GM19238 (cell line): ENCODE measurements around the gene ARIH1.

Experiments
- DNase-seq: peaks from one replicate; pipeline ENCODE4 v3.0.0; 2011; ENCODE audit warnings: low spot score; ENCODE audit not compliant: insufficient read length

Gene ARIH1

GRCh38 chr15:72487070-72487797, 13.1 kb downstream of the ARIH1 start:
- DNase-seq = no peak

GRCh38 chr15:72488558-72488957, 14.4 kb downstream of the ARIH1 start:
- no peak for DNase-seq

GRCh38 chr15:72489943-72490554, 15.9 kb downstream of the ARIH1 start:
- no peak for DNase-seq

DNA sequence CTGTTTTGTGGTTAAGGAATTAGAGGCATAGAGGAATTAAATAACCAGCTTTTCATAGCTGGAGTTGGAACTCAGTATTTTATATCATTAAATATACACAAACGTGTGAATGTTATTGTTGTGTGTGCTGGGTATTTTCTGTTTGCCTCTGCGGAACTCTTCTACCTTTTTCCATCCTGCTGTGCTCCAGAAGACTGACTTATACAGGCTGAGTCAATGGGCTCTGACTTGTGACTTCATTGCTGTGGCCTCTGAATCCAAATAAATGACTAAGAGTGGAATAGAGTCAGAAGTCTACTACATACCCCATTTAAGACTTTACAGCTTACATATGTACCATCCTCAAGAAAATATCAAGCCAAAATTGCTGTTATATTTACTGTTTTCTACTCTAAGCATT, 17.6 kb downstream of the ARIH1 start:
- no peak for DNase-seq

DNA sequence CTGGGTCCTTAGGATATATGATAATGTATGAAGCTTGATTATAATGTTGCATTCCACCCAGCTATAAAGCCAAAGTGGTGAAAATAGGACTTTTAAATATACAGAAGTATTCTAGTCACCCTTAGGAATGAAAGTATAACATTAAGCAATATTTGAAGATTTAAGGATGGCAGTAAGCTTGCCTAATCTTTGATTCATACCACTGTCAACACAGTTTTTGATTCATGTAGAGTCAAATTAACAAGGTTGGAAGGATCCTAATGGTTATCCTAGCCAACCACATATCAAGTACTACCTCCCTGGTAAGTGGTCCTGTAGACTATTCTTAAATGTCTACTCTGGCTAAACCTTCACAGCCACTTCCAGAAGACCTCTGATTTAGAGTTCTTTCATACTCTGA, 18.6 kb downstream of the ARIH1 start:
- no peak for DNase-seq

DNA sequence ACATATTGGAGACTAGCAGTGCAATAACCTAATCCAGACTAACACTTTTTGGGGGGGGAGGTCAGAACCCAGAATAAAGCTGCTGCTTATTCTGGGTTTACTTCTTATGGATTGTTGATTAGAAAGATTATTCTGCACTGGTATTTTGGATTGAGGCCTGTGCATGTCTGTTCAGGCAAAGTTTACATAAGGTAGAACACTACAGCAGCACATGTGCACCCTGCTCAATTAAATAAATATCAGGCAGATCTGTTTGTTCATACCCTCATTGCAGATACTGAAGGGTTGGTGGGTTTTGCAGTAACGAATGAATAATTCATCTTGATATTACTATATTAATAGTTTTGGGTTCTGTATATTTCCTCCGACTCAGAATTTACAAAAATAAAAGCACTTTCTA, 19.1 kb downstream of the ARIH1 start:
- no peak for DNase-seq

DNA sequence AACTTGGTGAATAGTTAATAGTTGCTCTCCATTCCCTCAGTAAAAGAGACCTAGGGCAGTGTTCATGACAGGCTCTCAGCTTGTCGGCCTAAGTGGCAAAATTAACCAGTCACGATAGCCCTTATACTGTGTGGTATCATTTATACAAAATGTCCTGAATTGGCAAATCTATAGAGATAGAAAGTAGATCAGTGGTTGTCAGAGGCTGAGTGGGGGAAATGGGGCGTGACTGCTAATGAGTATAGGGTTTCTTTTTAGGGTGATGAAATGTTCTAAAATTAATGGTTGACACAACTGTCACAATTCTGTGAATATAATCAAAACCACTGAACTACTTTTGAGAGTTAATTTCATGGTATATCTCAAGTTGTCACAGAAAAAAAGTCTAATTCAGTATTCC, 20.9 kb downstream of the ARIH1 start:
- no peak for DNase-seq

GRCh38 chr15:72496783-72497182, 22.7 kb downstream of the ARIH1 start:
- no peak for DNase-seq

- DNase-seq = no peak
Observed at GRCh38 chr15:72497402-72497801, 23.3 kb downstream of the ARIH1 start.

- DNase-seq = no peak
Observed at GRCh38 chr15:72502220-72502809, 28.2 kb downstream of the ARIH1 start.

DNA sequence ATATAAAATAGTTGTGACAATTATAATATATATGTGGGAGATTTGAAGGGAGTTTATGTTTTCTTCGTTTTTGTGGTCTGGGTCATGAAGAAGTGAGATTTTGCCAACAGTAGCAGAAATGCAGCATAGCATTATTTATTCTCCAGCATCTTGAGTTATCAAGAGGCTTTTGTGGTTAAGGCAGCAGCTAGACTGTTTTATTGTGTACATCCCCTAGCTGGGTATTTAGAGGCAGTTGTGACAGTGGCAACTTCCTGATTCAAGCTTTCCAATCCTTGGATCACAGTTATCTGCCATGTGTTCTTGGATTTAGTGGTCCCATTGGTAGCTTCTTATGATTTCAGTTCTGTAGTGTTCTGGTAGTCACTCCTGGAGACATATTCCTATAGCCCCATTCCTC, 29.0 kb downstream of the ARIH1 start:
- DNase-seq = no peak

- DNase-seq = no peak
Observed at GRCh38 chr15:72507402-72508092, 33.4 kb downstream of the ARIH1 start.

GRCh38 chr15:72509484-72509883, 35.4 kb downstream of the ARIH1 start:
- no peak for DNase-seq

DNA sequence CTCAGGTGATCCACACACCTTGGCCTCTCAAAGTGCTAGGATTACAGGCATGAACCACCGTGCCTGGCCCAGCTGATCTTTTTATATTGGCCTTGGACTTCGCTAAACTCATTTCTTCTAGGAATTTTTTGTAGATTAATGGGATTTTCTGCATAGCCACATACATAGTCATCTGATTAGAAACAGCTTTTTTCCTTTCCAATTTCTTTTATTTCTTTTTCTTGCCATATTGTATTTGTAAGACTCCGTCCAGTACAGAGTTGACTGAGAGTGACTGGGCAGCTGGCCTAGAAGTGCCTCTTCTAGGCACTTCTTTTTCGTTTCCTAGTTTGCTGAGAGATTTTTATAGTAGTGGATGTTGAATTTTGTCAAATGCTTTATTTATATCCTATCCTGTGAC, 37.4 kb downstream of the ARIH1 start:
- DNase-seq = no peak

GRCh38 chr15:72515591-72516389, 41.7 kb downstream of the ARIH1 start:
- DNase-seq = no peak

GRCh38 chr15:72516777-72517176, 42.6 kb downstream of the ARIH1 start:
- no peak for DNase-seq

DNA sequence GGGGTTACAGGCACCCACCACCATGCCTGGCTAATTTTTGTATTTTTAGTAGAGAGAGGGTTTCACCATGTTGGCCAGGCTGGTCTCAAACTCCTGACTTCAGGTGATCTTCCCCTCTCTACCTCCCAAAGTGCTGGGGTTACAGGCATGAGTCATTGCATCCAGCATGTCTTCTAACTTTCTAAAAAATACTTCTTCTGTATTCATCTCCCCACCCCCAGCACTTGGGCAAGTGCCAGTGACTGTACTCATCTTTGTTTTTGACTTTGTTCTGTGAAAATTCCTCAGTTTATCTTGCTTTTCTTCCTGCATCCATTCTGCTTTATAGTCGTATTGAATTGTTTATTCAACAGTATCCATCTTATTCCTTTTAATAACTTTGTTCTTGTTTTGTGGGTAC, 47.6 kb downstream of the ARIH1 start:
- no peak for DNase-seq

- DNase-seq = no peak
Observed at GRCh38 chr15:72532991-72533601, 59.0 kb downstream of the ARIH1 start.

GRCh38 chr15:72534523-72534922, 60.4 kb downstream of the ARIH1 start:
- DNase-seq = no peak

GRCh38 chr15:72535911-72536310, 61.8 kb downstream of the ARIH1 start:
- no peak for DNase-seq

- DNase-seq = no peak
Observed at GRCh38 chr15:72536506-72536905, 62.4 kb downstream of the ARIH1 start.
